HG03342 (cell line): ENCODE data around the gene HIVEP1.
"Not testable (repeated sequence)": the region's sequence is repeated elsewhere in the genome, so short reads cannot be mapped to it uniquely, and the experiment has no call there.

Source experiments
- ATAC-seq: cut with Tn5 transposase; IDR thresholded peaks from one replicate; pipeline ENCODE4 v1.9.1; 2021; ENCODE audit warnings: mild to moderate bottlenecking, moderate library complexity; ENCODE audit not compliant: unreplicated experiment

The HIVEP1 gene

DNA sequence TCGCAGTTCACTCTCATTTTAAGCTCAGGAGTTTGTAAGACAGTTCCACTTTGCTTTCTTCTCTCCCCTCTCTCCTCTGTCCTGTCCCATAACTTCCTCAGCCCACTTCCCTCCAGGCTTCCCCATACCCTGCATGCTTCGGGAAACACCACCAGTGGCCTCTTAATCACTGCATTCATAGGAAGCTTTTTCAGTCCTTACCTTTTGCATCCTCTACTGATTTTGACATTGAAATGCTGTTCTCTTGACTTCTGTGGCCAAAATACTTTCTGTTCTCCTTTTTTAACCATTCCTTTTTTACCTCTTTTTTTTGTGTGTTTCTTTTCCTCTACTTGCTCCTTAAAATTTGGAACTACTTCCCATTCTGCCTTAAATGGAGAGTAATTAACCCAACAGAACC is 69.7 kb downstream of the HIVEP1 start:
- no peak for ATAC-seq

DNA sequence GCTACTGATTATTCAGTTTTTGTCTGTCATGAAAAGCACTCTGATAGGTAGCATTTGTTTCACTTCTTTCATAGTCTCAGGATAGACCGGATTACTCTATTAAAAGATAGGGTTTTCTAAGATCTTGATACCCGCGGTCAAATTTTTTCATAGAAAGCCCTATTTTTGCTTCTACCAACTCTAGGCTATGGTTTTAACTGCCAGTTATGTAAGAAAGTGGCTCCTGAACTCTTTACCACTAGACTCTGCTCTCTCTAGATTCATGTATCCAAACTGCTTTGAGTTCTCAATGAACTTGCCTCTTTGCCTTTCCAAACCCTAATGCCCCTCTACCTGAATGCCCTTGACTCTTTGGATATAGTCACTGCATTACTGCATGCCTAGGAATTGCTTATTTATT is 70.3 kb downstream of the HIVEP1 start:
- no peak for ATAC-seq

DNA sequence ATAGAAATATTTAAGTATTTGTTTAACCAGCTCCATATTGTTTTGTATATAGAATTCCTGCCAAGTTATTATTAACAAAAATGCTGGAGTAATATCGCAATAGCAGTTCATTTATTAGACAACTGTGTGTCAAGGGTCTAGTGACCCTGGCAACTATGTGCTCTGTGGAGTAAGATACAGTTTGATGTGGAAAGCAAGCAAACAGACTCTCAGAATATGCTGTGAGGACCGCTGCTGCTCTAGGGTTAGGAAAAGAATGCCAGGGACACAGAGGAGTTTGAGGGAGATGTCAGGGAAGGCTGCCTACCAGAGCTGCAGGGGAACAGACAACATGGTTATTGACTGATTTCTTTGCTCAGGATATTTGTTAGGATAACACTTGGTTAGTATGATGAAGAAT is 71.2 kb downstream of the HIVEP1 start:
- no peak for ATAC-seq

DNA sequence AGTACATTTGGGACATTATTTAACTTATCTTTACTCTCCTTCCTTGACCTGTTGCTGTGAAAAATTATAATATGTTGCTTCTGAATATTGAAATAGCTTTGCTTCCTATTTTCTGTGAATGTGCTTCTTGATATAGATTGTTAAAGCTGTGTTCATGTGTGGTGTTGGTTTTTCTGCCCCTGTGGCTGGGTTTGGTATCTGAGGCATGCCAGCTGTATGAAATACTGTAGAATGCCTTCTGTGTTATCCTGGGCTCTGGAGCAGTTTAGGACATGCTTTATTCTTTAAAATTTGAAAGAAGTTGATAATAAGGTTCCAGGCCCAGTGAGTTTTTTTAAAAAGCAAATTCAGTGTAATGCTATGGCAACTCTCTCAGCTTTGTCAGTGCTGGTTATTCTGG is 71.7 kb downstream of the HIVEP1 start:
- no peak for ATAC-seq

DNA sequence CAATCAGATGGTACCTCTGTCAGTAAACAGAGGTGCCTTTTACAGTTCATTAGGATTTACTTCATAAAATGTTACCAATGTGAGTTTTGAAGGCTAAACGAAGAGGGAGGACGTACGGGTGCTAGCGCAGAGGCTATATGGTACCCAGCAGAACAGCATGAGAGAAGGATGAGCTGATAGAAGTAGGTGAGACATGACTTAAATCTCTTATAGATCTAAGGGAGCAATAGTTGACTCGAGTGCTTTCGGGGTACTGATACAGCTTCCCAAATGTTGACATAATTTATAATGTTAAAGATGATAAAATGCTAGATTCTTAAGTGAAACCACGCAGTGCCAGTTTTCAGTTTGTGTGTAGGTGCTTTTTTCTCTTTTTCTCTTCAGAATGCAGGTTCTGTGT is 72.6 kb downstream of the HIVEP1 start:
- ATAC-seq = no peak

DNA sequence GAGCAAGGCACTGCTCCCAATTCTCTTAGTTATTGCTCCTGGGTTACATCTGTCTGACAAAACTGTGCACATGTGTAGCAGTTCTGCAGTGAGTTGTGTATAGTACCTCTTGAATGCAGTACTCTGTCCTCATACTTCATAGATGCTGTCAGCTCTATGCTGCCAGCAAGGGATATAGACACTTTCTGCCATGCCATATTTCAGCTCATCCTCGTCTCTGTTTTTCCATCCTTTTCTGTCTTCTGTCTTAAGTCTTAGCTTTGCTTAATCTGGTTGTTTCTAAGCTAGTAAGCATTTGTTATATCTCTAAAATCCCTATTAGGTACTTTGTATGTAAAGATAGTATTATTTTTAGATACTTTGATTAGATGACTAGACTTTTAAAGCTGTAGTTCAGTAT is 76.4 kb downstream of the HIVEP1 start:
- no peak for ATAC-seq

DNA sequence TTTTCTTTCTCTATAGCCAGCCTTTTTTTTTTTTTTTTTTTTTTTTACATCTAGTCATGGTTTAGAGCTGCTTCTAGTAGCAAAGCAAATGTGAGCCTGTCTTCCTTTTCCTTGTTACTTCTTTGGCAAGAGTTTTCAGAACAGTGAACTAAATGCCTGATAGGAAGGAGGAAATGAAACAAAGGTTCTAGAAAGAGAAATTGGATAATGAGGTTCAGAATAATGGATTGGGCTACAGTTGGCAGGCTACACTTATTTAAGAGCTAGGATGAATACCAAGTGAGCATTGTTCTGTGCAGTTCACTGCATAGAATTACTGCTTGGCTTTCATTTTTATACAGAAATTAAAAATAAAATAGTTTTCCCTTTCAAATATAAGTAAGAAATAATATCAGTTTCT is 78.6 kb downstream of the HIVEP1 start:
- ATAC-seq = no peak

DNA sequence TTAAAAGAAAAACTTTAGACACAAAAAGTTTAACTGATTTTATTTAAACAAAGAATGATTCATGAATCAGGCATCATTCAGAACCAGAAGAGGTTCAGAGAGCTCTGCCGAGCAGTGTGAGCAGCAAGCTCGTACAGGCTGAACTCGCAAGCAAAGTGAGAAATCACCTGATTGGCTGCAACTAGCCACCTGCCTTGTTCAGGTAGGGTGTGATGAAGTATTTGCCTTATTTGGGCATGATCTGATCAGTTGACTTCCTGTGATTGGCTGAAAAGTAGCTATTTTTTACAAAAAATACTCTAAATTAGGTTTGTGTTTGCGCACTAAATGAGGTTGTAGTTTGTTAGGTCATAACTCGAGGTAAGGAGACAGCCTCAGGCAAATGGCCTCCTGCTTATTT is 80.7 kb downstream of the HIVEP1 start:
- no peak for ATAC-seq

DNA sequence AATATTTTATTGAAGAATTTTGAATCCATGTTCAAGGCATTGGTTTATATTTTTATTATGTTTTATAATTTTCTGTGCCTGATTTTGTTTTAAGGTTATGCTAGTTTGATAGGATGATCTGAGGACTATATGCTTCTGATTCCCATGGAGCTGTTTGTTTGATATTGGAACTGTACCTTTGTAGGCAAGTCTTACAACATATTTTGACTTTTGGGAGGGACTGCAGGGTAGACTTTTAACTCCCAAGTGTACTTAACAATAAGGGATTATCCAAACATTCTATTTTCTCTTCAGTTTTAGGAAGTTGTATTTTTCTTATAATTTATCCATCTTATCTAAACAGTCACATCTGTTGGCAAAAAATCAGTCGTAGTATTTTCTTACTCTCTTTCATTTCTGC is 82.6 kb downstream of the HIVEP1 start:
- ATAC-seq = no peak

DNA sequence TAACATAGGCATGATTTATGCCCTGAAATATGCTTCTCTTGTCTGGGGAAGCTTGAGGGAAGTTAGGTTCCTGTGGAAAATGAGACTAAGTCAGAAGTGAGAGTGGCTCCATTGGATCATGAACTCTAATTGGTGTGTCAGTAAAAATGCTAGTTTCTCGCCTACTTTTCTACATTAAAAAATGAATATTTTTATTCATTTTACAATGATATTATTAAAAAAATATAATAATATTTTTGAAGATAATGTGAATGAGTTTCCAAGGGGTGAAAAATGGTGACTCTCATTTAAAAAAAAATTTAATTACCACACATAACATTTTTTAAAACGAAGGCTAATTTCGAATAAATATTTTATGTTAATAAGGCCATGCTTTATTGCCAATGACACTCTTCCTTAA is 84.2 kb downstream of the HIVEP1 start:
- no peak for ATAC-seq

DNA sequence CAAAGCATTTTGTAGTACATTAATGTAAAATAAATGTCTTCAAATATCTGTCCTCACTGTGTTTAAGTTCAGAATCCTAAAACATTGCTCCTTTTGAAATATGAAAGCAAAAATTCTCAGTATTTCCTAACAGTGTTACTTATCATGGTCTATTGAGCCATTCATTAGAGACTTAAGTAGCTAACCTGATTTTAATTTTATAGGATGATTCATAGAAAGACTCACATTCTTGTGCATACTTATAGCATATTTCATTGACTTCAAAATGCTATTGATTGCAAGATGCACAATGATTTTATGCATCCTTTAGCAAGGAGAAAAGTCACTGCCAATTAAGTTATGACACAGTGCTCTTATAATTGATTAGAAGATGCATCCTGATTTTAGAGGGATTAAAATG is 85.7 kb downstream of the HIVEP1 start:
- no peak for ATAC-seq

DNA sequence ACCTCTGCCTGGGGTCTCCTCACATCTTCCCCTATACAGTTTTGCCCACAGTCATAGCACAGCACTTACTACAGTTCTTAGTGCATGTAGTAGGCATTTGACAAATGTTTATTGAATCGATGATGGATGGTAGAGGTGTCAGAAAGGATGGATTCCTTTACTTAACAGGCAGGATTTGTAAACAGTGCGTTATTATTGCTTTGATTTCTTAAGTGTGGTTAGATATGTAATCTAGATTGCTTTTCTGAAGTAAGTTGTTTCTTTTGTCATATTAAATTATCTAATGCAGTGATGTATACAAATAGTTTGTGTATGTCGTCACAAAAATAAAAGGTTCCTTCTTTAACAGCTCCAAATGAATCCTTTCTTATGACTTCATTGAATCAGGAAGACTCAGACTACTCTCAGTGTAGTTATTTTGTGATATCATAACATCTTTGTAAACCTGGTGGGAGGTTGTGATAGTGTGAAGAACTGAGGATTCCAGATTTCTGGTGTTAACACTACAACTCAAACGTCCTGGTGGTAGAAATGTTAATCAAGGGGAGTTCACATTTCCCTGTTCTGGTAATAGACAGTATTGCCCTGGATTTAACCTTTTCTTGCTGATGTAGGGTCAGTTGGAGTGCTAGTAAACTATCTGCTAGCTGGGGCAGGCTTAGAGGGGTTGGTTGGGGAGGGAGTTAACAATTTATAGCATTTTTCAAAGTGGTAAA is 87.7 kb downstream of the HIVEP1 start:
- ATAC-seq = no peak

DNA sequence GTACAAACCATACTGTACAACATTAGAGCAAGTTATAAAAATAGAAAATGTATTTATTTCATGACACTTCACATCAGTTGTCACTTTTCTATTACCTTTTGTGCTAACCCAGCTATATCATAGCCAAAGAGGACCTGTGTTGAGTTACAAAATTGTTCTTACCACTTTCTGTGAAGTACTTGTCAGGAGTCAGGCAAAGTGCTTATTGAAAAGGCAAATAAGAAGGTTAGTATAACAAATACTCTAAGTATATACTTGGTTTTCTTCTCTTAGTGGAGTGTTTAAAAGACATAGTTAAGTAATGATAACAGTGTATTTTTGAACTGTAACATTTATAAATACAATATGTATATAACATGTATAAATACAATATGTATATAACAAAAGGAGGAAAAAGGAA is 88.9 kb downstream of the HIVEP1 start:
- ATAC-seq = no peak

DNA sequence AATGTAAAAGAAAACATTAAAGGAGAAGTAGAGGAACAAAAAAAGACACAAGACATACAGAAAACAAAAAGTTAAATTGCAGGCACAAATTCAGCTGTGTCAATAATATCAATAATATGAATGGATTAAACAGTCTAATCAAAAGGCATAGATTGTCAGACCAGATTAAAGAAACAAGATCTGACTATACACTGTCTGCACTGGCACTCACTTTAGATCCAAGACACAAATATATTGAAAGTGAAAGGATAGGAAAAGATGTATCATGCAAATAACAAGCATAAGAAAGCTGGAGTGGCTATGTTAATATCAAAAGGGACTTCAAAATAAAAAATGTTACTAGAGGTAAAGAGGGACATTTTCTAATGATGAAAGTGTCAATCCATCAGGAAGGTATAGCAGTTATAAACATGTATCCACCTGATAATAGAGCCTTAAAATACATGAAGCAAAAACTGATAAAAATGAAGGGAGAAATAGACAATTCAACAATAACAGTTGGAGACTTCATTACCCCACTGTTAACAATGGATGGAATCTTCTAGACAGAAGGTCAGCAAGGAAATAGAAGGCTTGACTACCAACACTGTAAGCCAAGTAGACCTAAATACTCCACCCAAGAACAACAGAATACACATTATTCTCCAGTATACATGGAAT is 89.7 kb downstream of the HIVEP1 start:
- no peak for ATAC-seq

DNA sequence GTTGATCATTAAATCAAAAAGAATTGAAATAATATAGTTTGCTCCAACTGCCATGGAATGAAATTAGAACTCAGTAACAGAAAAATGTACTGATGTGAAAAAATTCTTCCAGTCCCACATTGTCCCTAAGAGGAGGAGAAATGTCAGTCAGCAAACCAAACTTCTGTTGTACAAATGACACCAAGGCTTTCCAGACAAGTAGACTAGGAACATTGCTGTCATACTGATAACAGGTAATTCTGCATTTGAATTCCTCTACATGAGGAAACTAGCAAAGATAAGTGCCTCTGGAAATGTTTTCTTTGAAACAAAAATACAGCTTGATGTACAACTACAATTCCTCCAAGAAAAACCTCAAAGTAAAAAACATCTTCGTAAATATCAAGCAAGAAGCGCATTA is 90.2 kb downstream of the HIVEP1 start:
- no peak for ATAC-seq

DNA sequence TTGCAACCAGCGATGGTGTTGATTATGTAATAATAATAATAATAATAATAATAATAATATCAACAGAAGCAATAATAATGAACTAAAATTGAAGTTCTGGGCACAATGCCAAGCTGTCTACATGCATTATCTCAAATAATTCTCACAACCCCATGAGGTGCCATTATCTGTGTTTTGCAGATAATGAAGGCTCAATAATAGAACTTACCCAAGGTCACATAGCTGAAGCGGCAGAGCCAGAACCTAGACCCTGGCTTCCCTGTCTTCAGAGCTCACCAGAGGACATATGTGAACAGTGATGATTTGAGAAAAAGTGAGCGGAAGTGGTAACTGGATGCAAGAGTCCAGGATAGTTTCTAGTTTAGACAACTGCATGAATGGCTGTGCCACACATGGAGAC is 91.0 kb downstream of the HIVEP1 start:
- no peak for ATAC-seq

DNA sequence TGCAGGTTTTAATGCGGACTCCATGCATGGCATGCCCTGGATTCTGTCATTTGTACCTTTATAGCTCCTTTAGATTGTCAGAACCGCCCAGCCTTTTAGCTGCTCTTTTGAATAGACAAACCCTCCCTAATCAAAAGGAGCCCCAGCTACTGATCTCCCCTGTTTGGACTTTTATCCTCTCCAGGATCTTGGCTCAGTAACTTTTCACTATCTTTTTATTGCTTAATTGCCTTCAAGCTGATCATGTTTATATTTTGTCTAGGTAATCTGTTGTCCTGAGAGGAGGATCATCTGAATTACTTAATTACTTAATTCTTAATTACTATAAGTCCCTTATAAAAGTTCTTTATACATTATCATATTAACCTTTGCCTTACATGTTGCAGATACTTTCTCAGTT is 93.2 kb downstream of the HIVEP1 start:
- ATAC-seq = no peak

DNA sequence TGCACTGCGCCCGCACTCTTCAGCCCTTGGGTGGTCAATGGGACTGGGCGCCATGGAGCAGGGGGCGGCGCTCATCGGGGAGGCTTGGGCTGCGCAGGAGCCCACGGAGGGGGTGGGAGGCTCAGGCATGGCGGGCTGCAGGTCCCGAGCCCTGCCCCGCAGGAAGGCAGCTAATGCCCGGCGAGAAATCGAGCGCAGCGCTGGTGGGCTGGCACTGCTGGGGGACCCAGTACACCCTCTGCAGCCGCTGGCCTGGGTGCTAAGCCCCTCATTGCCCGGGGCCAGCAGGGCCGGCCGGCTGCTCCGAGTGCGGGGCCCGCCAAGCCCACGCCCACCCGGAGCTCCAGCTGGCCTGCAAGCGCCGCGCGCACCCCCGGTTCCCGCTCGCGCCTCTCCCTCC is 96.3 kb downstream of the HIVEP1 start:
- not testable (repeated sequence) for ATAC-seq

DNA sequence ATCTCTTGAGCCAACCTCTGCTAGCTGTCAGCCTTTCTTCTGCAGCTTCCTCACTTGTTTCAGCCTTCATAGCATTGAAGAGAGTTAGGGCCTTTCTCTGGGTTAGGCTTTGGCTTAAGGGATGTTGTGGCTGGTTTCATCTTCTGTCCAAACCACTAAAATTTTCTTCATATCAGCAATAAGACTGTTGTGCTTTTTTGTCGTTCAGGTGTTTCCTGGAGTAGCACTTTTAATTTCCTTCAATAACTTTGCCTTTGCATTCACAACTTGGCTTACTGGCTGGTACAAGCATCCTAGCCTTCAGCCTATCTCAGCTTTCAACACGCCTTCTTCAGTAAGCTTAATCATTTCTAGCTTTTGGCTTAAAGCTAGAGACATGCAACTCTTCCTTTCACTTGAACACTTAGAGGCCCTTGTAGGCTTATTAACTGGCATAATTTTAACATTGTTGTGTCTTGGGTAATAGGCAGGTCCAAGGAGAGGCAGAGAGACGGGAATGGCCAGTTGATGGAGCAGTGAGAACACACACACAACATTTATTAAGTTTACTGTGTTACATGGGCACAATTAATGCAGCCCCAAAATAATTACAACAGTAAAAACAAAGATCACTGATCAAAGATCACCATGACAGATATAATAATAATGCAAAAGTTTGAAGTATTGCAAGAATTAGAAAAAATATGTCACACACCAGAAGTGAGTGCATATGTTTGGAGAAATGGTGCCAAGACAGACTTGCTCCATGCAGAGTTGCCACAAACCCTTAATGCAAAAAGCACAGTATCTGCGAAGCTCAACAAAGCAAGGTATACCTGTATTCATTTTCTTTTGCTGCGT is 98.6 kb downstream of the HIVEP1 start:
- ATAC-seq = no peak

DNA sequence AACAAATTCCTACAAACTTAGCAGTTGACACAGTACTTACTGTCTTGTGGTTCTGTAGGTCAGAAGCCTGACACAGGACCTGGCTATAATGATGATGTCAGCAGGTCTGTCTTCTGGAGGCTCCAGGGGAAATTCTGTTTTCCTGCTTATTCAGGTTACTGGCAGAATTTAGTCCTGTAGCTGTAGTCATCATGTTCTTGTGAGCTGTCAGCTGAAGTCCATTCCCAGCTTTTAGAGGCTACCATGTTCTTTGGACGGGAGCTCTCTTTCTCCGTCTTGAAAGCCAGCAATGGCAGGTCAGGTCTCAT is 99.2 kb downstream of the HIVEP1 start:
- ATAC-seq = no peak

DNA sequence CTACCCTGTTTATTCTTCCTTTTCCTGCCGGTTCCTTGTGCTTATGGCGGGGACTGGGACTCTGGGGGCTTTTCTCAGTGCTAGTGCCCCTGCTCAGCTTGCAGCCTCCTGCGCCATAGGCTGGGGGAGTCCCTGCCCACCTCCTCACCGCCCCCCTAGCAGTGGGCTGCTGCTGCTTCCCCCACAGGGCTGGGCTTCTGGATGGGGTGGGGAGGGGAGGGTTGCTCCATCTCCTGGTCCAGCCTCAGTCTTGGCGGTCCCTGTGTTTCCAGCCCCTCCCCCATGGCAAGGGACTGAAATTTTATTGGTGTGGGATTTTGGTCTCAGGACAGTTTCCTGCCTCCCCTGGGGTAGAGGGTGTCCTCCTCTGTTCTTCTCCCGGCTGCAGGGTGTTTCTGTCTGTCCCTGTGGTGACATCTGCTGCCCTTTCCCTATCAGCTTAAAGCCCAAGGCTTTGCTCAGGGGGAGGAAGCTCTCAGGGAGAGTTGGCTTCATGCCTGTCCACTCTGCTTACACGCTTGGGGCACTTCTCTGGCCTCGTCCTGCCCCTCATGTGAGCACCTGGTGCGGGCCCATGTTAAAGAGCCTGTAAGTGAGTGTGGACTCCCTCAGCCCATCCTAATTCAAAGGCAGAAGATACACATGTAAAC is 100.6 kb downstream of the HIVEP1 start:
- no peak for ATAC-seq

DNA sequence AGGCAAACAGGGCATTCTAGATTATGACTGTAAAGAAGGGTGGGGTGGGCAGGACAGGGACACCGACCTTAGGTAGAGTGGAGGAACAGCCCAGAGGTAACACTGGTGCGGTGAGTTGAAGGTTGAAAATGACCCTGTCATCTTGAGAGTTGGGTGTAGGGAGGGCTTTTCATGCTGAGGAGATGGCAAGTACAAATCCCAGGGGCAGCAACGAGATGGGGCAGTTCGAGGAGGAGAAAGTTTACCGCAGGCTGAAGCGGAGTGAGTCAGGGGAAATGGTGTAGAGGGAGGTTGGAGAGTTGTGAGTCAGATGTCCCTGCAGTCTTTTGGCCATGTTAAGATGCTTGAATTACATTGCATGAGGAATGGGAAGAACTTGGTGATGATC is 101.1 kb downstream of the HIVEP1 start:
- ATAC-seq = no peak
